HG02885 (cell line): Measurements from ENCODE around the gene SH3RF1.
A peak's percentile ranks its signal among the peaks of the same experiment; 100 is the strongest.
"Not testable (repeated sequence)": the region's sequence is repeated elsewhere in the genome, so short reads cannot be mapped to it uniquely, and the experiment has no call there.

Experiments used
- ATAC-seq: cut with Tn5 transposase; IDR thresholded peaks from one replicate; pipeline ENCODE4 v1.9.1; 2021; ENCODE audit warnings: mild to moderate bottlenecking; ENCODE audit not compliant: unreplicated experiment, poor library complexity

Gene SH3RF1

DNA sequence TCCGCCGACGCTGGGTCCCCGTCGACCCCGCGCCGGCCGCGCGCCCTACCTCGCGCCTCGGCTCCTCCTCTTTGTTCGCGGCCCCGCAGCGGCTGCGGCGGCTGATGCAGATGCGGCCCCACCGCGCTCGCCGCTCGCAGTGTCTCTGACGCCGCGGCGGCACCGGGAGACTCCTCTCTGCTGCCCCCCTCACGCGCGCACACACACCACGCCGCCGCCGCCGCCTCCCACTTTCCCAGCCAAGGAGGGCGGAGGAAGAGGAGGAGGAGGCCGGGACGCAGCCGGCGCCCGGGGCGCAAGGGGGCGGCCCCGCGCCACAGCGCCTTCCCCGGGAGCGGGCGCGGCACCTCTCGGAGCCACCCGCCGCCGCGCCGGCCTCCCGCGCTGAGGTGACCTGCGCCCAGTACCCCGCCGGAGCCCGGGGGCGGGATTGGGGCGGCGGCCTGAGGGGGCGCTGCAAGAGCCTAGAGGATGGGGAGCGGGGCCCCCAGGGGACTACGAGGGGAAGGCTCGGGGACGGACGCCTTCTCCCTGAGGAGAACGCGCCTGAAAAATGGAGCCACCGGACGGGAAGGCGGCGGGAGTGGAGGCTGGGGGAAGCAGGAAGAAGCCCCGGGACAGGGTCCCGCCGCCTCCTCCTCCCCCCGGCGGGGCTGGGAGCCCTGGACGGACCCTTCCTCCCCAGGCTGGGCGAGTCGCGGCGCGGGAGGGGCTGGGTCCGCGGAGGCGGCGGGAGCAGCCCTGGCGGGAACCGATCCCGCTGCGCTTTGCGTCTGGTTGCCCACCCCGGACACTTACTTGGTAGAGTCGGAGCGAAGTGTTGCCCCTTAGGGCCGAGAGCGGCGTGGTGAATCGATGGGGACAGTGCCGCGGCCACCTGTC lies at the start of gene SH3RF1:
Gene SH3RF1 (minus strand): TSS at position 147 of the 882 bp plus-strand sequence. CDS start 1,744 bp downstream, outside the sequence.
- ATAC-seq: peak; percentile 65

DNA sequence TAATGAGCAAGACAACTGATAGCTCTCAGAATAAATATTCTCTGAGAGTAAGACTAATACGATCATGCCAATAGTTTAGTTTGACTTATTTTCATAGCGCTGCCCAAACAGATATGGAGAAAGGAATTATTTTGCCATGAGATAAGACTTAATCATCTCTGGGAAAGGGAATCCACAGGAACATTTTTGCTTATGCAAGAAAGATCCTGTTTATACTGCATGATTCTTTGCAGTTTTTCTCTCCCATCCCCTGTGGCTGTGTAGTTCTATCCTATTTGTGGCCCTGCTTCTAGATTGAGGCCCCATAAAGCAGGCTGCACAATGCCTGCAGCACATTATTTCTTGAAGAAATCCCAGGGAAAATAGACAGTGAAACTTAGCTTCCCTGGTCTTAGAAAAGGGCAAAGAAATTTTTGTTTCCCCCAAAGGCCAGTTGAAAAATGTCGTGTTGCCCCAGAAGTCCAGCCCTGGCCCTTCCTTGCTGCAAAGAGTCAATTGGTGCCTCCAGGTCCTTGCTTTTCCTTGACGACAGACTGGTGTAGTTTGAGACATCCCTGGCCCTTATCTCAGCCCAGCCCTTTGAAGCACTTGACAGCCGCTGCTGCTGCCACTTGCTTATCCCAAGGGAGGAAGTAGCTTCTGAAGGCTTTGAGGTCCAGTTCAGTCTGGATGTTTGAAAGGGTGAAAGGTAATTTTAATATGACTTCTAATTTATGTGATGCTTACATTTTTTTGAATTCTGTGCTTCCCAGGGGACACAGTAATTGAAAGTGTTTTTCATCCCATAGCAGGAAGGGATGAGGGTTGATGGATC lies 45.0 kb upstream of the SH3RF1 start:
- no peak for ATAC-seq

DNA sequence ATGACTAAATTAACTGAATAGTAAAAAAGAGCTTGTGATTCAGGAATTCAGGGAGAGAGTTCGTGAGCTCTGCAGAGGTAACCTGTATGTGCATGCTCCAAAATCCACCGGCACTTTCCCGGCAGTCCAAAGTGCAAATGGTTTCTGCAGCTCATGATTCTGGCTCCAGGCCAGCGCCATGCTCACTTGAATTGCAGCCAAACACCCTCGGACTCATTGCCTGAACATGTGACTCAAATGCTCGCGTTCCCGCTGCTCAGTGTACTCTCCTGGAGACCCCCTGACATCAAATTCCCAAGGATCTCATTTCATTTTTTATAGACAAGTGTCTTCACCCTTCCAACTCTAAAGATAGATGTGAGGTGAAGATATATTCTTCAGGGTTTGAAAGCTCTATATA lies 44.1 kb upstream of the SH3RF1 start:
- ATAC-seq: no peak

DNA sequence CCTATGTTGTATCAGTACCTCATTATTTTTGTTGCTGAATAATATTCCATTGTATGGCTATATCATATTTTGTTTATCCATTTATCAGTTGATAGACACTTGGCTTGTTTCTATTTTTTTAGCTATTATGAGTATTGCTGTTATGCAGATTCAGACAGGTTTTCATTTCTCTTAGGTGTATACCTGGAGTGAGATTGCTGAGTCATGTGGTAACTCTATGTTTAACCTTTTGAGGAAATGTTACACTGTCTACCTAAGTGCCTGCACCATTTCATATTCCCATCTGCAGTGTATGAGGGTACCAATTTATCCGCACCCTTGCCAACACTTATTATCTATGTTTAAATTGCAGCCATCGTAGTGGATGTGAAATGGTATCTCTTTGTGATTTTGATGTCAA lies 43.0 kb upstream of the SH3RF1 start:
- no peak for ATAC-seq

DNA sequence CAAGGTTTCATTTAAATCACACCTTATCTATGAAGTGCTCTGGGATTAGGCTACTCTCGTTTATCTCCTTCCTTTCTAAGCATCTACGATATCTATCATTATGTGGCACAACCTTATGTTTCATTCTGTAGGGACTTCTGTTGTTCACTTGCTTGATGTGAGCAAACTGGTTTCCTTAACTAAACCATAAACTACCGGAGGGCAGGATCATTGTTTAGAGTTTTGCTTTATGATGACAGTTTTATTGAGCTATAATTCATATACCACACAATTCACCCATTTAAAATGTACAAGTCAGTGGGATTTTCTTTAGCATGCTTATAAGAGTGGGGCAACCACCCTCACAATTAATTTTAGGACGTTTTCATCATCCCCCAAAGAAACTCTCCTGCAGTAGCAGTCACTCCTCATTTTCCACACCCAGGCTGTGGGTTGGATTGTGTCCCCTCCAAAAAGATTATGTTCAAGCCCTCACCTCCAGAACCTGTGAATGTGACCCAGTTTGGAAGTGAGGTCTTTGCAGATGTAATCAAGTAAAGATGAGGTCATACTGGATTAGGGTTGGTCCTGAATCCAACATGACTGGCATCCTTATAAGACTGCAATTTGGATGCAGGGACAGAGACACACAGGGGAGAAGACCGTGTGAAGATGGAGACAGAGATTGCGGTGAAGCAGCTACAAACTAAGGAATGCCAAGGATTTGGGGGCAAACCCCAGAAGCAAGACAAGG lies 42.1 kb upstream of the SH3RF1 start:
- ATAC-seq: no peak

DNA sequence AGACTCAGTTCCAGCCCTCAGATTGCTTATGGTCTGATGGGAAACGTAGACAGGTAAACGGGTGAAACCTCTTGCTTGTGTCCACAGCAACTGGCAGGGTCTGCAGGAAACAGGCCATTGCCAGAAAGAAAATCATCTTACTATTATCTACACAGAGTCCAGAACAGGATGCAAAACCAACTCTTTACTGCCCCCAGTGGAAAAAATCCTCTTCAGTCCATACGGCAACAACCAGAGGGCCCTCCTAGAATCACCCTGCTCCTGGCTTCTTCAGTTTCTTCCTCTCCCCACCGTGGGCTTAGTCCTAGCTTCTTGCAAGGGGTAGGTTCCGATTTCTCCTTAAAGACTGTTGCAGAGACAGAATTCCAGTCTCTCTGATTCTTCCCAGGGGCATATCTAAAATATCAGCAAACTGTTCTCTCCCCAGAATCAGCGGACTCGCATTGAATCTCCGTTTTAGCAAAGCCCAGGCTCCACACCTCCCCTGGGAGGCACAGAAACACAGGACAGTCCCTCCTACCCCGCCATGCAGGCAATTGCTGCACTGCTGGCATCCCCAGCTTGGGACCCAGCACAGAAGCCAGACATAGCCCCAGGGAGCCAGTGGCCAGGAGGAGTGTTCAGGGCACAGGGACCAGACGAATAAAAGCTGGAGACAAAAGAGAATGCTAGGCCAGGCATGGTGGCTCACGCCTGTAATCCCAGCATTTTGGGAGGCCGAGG lies 41.0 kb upstream of the SH3RF1 start:
- no peak for ATAC-seq

DNA sequence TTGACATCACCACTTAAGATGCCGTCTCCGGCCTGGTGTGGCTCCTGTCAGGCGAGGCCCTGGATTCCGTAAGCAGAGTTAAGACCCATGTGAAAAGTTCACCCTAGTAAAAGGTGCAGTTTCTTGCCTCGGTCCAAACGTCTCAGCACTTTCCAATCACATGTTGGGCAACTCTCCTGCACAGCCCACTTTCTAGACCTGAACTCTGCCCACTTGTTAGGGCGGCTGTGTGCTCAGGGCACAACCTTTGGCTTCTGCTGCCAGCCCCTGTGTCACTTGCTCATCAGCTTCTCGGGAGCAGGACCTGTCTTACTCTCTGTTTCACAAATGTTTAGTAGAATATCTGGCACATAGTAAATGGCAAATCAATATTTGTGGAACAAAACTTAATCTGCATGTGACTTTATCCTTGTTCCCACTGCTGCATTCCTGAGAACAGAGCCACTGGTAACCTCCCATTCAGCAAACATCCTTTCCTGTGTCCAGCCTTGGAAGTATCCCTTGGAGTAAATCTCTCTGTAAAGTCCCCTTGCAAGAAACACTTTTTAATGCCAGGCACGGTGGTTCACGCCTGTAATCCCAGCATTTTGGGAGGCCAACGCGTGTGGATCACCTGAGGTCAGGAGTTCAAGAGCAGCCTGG lies 38.7 kb upstream of the SH3RF1 start:
- no peak for ATAC-seq

DNA sequence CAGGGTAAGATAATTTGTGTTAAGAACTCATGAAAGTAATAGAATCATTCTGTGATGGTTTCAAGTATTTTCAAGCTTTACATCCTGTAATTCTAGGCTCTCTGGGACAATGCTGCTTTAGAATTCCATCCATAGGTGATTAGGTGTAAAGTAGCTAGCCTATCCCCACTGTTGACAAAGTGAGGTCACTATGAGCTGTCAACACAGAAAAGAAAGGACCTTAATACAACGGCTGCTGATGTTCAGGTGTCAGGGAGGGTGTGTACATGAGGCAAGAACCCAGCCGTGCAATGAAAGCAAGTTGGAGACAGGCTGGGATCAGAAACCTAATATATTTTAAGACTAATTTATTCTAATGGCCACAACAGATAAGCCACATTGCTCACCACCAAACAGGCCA lies 36.8 kb upstream of the SH3RF1 start:
- ATAC-seq: no peak

DNA sequence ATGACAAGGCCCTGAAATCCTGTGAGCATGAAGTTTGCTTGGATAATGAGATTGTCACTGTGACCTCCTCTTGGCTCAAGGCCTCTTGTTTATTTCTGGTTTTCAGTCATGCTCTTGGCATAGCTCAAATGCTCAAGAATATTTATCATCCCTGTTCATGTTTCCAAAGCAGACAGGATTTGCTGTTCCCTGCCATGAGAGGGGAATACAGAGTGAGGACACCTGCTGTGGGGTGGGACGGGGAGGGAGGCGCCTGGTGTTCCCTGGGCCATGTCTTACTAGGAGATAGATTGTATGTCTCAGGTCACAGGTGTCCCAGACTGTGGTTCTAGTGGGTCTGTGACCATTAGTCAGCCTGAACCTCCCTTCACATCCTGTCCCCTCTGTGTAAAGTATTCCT lies 34.9 kb upstream of the SH3RF1 start:
- ATAC-seq: no peak

DNA sequence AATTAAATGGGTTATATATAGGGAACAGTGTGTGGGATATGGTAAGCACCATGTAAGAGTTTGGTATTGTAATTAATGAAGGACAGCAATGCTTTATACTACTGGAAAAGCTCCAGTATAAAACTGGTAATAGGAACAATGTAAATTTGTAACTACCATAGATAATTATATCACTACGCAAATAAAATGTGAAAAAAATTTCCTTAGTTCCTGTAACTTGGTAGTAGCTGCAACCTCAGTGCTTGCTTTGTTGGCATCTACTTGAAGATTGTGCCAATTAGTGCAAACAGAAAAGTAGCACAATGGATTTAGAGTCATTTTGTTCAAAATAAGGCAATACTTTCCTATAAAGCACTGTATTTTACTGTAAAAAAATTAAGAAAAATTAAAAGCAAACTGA lies 34.4 kb upstream of the SH3RF1 start:
- ATAC-seq: no peak

DNA sequence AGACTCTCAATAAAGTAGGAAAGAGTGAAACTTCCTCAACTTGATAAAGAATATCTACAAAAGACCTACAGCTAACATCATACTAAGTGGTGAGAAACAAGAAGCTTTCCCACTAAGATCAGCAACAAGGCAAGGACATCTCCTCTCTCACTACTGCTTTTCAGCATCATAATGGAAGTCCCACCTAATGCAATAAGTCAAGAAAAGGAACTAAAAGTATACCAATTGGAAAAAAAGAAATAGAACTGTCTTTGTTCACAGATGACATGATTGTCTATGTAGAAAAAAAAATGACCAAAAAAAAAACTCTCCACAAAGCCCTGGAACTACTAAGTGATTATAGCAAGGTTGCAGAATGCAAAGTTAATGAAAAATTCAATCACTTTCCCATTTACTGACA lies 25.1 kb upstream of the SH3RF1 start:
- ATAC-seq: peak; percentile 41

DNA sequence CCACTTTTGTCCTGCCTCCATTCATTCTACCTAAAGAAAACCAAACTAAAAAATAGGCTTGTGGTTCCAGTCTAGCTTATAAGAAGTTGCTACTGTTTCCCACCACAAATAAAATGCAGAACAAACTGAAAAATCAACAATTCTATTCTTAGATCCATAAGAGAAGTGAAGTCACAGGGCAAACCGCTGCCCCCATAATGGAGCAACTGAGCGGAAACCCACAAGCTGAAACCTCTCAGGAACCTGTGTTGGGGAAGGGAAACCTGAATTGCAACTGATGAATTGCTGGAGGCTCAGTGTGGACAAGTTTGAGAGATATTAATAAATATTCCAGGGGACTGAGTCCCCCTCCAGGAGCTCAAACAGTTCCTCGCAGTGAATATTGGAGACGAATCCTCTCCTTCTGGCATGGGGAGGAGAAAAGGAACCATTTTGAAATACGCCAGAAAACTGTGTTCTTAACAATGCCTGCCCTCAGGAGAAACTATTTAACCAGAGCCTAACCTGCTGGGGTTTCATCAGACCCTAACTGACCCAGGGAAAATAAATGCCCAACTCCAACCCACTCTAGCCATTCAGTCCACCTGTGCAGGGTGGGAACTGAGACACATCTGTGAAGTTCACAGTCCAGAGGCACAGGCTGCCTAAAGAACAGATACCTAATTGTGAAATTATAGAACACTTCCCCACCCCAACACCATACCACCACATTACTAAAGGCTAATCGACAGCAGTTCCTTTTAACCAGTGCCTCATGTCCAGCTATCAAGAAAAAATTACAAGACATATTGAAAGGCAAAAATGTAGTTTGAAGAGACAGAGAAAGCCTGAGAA lies 22.8 kb upstream of the SH3RF1 start:
- peak; percentile 92 for ATAC-seq

DNA sequence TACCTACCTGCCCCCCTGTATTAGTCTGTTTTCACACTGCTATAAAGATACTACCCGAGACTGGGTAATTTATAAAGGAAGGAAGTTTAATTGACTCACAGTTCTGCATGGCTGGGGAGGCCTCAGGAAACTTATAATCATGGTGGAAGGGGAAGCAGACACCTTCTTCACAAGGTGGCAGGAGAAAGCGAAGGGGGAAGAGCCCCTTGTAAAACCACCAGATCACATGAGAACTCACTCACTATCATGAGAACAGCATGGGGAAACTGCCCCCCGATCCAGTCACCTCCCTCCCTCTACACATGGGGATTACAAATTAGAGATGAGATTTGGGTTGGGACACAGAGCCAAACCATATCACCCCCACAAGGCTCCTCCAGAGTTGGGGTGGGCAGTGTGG lies 17.2 kb upstream of the SH3RF1 start:
- not testable (repeated sequence) for ATAC-seq

DNA sequence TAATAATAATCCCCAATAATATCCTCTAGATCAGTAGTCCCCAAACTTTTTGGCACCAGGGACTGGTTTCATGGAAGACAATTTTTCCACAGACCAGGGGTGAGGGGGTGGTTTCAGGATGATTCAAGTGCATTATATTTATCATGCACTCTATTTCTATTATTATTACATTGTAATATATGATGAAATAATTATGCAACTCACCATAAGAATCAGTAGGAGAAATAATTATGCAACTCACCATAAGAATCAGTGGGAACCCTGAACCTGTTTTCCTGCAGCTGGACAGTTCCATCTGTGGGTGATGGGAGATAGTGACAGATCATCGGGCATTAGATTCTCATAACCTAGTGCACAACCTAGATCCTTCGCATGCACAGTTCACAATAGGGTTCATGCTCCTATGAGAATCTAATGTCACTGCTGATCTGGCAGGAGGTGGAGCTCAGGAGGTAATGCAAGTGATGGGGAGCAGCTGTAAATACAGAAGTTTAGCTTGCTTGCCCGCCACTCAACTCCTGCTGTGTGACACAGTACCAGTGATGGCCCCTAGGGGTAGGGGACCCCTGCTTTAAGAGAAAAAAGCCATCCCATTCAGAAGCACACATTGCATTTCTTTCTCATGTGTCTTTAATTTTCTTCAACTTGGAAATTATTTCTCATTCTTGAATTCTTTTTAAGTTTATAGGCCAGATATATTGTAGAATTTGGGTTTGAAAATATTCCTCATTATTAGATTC lies 16.0 kb upstream of the SH3RF1 start:
- ATAC-seq: peak; percentile 41

DNA sequence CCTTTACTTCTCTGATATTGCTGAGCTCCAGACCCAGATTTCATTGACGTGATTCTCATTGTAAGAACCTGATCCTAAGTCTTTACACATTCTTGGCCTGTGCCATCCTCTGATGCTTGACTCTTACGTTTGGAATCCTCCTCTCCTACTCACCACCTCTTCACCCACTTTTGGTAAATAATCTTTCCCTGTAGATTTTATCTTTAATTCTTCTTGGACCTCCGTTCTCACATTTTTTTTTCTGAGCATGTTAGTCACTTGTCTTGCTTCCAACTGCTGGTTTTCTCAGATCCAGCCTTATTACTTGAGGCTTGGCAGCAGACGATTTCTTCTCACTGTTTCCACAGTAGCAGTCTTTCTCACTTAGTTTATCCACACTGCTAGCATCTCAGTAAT lies 12.4 kb upstream of the SH3RF1 start:
- ATAC-seq: no peak

DNA sequence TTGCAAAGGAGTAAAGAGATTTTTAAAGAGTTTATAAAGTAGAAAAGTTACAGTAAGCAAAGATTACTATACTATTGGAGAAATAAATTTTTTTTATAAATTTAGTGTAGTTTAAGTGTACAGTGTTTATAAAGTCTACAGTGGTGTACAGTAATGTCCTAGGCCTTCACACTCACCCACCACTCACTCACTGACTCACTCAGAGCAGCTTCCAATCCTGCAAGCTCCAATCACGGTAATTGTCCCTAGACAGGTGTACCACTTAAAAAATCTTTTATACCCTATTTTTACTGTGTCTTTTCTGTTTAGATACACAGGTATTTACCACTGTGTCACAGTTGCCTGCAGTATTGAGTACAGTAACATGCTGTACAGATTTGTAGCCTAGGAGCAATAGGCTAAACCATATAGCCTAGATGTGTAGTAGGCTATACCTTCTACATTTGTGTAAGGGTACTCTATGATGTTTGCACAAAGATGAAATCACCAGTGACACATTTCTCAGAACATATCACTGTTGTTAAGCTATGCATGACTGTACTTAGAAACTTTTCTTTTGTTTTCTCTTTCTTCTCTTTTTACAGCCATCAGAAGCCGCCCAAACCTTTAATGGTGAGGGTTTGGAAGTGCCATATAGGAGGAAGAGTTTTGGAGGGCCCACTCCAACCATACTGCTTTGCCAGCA lies 11.8 kb upstream of the SH3RF1 start:
- ATAC-seq: no peak

DNA sequence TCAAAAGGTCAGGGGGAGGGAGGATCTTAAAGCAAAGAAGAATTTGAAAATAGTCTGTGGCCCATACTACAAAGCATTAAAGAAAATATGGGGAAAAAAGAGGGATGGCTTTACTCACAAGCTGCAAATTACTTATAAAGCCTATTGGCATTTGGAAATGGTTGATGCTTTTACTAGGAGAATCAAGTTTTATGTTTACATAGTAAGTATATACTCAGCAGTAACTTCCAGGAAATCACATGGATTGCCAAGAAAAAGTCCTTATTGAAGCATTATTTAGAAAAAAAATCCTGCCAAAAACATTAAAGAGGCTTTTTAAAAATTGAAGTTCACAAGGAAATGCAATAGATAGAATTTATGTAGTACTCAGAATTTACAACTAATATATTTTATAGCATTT lies 8.4 kb upstream of the SH3RF1 start:
- no peak for ATAC-seq

DNA sequence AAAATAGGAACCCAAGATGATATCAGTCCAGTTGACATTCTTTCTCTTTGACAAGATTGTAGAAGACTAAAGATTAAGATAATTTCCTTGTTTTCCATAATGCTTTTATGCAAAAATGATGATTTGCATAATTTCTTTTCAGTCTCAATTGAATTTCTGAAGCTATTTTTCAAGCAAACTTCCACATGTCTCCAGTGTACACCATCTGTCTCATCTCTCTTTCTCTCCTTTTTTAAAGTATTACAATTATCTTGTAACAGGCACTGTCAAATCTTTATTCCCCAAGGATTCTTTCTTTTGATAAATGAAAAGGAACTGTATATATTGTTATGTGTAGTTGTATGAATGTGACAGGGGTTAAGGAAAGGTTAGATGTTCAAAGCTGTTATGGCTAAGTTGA lies 7.9 kb upstream of the SH3RF1 start:
- no peak for ATAC-seq
